ENCODE results near the gene CCDC9B. TPM values are rescaled to one million over a fixed set of nuclear protein-coding genes. Genes with fewer than 3 reads are reported as not detected.

CCDC9B gene
- total and polyA plus RNA-seq, 2 of the 4 experiments (the other 2 are of a cell fraction), result 19.7 to 30.9 TPM

DNA sequence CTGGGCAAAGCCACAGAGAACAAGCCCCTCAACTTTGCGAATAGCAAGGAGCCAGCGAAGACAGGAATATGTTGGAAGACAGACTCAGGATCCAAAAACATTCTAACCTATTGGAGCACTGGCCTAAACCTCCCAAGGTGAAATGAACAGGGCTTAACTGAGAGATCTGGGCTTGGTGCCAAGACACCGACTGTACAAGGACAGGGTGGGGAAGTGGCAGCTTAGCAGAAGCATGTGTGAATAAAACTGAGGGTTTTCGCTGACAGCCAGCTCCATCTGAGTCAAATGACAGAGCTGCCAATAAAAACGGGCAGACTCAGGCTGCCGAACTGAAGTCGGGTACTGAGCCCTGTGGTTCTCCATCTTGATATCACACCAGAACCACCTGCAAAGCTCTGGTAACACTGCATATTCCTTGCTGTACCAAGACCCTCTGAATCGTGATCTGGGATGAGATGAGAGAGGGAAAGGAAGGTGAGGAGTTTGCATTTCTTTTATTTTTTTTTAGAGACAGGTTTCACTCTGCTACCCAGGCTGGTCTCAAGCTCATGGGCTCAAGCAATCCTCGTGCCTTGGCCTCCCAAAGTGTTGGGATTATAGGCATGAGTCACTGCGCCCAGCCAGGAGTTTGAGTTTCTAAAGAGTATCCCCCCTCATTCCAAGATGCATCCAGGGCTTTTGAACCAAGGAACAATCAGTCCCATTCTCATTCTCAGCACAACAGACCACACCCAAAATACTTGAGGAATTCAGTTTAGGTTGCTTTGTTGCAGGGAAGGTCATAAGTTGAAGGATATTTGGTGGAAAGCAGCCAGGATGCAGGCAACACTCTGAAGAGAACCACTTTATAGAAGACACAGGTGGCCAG, 27.0 kb downstream of the CCDC9B start (continued):
- no peak for TF ChIP-seq RCOR1 (IDR thresholded peaks at IDR 0.05; ENCODE audit: insufficient replicate concordance, low read length)

DNA sequence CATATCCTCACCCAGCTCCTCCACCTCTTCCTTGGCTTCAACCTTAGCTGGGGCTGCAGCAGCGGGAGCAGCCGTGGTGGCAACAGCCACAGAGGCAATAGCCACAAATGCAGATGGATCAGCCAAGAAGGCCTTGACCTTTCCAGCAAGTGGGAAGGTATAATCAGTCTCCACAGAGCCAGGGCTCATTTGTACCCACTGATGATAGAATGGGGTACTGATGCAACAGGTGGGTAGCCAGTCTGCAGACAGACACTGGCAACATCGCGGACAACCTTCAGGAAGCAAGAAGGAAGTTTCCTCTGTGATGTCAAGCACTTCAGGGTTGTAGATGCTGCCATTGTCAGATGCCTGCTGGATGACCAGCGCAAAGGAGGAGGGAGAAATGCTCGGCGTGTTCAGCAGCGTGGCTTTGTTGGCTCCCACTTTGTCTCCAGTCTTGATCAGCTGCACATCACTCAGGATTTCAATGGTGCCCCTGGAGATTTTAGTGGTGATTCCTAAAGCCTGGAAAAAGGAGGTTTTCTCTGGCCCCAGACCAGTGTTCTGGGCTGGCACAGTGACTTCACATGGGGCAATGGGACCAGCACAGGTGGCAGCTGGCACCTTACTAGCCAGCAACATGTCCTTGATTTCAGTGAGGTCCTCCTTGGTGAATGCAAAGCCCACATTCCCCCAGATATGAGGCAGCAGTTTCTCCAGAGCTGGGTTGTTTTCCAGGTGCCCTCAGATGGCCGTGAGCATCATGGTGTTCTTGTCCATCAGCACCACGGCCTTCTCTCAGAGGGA, 28.2 kb downstream of the CCDC9B start:
- intact Hi-C loops (cut with micrococcal nuclease), result no loop called here
- H3K79me1 ChIP-seq (ENCODE audit: low read depth in 1 of 2, low read length in 2 of 2), result no peaks in the 10 kb centered on the region
- no peaks in the 10 kb centered on the region for H3K36me3 ChIP-seq (ENCODE audit: control insufficient read depth, insufficient read depth, low read length)
- H3K4ac ChIP-seq (ENCODE audit: low read depth, low read length), result no peak overlapping the region
- no peak overlapping the region for H3K14ac ChIP-seq (replicated peaks; ENCODE audit: low read depth, low read length)
- no peak overlapping the region for H2BK15ac ChIP-seq (ENCODE audit: low read depth, low read length)
- CTCF ChIA-PET, result no interaction called here
- H4K91ac ChIP-seq (ENCODE audit: insufficient read depth, low read depth, low read length), result no peak overlapping the region
- H2BK120ac ChIP-seq (ENCODE audit: low read depth, low read length), result no peak overlapping the region
- ATAC-seq (ENCODE audit: low read depth), result no peak
- dilution Hi-C loops (cut with HindIII; ENCODE audit: low sequenced_read_pairs, unreplicated experiment), result no loop called here
- H2AK5ac ChIP-seq (ENCODE audit: low read depth, low read length), result no peak overlapping the region
- H3K27ac ChIP-seq (ENCODE audit: insufficient read depth, low read length), result no peak overlapping the region
- no peak overlapping the region for H3K23ac ChIP-seq (ENCODE audit: low read depth, low read length)
- no peak overlapping the region for H2AFZ ChIP-seq (replicated peaks; ENCODE audit: low read length, poor library complexity)
- H2BK20ac ChIP-seq (ENCODE audit: low read depth, low read length), result no peak overlapping the region
- no peak overlapping the region for H4K8ac ChIP-seq (ENCODE audit: low read depth in 2 of 2, low read length in 2 of 2)
- BruUV-seq (replicated peaks), result no TSS peak
- no peak overlapping the region for H3K4me2 ChIP-seq (ENCODE audit: low read depth, low read length)
- 53% methylated on average over 3 of the region's 10 CpGs; no CpG with 5 or more reads in 1 of the 2 experiments for WGBS, 2 experiments (ENCODE audit: extremely low coverage in 2 of 2, insufficient read length in 1 of 2)
- no peaks in the 10 kb centered on the region for H4K20me1 ChIP-seq (ENCODE audit: insufficient read depth, low read length)
- no peak overlapping the region for H2AK9ac ChIP-seq (replicated peaks; ENCODE audit: low read depth, low read length, poor library complexity)
- no peak overlapping the region for H3K18ac ChIP-seq (ENCODE audit: low read depth, low read length)
- no peak overlapping the region for H2BK5ac ChIP-seq (ENCODE audit: low read depth, low read length, poor library complexity, severe bottlenecking)
- H3K27me3 ChIP-seq (ENCODE audit: control insufficient read depth, insufficient read depth, low read length), result peaks cover 47% of the 10 kb centered on the region
- no peak overlapping the region for H4K5ac ChIP-seq (ENCODE audit: low read depth, low read length)
- H3K9me1 ChIP-seq (ENCODE audit: insufficient read depth, low read length), result no peaks in the 10 kb centered on the region
- peaks cover 2% of the 10 kb centered on the region; the same call in 1 of the 2 replicates for H3K4me1 ChIP-seq (ENCODE audit: control insufficient read depth, insufficient read depth, low read length)
- POLR2A ChIA-PET (ENCODE audit: unreplicated experiment), result no interaction called here
- no peak overlapping the region for H3K4me3 ChIP-seq (ENCODE audit: insufficient read depth, low read depth, low read length)
- H3K9me3 ChIP-seq (ENCODE audit: control insufficient read depth, insufficient read depth, low read length), result no peaks in the 10 kb centered on the region
- no peak overlapping the region for H3K9ac ChIP-seq (ENCODE audit: low read depth, low read length)
- no peak for DNase-seq
- in situ Hi-C loops (cut with MboI; ENCODE audit: low sequenced_read_pairs), result no loop called here
- H3K56ac ChIP-seq (ENCODE audit: extremely low read depth, insufficient read depth, low read length), result no peak overlapping the region
- TF ChIP-seq, protein P1, sequence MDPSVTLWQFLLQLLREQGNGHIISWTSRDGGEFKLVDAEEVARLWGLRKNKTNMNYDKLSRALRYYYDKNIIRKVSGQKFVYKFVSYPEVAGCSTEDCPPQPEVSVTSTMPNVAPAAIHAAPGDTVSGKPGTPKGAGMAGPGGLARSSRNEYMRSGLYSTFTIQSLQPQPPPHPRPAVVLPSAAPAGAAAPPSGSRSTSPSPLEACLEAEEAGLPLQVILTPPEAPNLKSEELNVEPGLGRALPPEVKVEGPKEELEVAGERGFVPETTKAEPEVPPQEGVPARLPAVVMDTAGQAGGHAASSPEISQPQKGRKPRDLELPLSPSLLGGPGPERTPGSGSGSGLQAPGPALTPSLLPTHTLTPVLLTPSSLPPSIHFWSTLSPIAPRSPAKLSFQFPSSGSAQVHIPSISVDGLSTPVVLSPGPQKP (IDR thresholded peaks at IDR 0.05; ENCODE audit: borderline replicate concordance, low read depth, low read length), result no peak
- TF ChIP-seq, protein P2, sequence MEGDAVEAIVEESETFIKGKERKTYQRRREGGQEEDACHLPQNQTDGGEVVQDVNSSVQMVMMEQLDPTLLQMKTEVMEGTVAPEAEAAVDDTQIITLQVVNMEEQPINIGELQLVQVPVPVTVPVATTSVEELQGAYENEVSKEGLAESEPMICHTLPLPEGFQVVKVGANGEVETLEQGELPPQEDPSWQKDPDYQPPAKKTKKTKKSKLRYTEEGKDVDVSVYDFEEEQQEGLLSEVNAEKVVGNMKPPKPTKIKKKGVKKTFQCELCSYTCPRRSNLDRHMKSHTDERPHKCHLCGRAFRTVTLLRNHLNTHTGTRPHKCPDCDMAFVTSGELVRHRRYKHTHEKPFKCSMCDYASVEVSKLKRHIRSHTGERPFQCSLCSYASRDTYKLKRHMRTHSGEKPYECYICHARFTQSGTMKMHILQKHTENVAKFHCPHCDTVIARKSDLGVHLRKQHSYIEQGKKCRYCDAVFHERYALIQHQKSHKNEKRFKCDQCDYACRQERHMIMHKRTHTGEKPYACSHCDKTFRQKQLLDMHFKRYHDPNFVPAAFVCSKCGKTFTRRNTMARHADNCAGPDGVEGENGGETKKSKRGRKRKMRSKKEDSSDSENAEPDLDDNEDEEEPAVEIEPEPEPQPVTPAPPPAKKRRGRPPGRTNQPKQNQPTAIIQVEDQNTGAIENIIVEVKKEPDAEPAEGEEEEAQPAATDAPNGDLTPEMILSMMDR (conservative IDR thresholded peaks at IDR 0.05; ENCODE audit: low read depth, low read length), result no peak
- TF ChIP-seq FOS (IDR thresholded peaks at IDR 0.05; ENCODE audit: low read depth, low read length), result no peak
- no peak for TF ChIP-seq MAZ (IDR thresholded peaks at IDR 0.05; ENCODE audit: borderline replicate concordance, low read depth, low read length)
- TF ChIP-seq MAFK (IDR thresholded peaks at IDR 0.05; ENCODE audit: low read depth, low read length), result no peak
- no peak for TF ChIP-seq SMC3 (IDR thresholded peaks at IDR 0.05; ENCODE audit: low read depth, low read length)
- no peak for TF ChIP-seq POLR2A (IDR thresholded peaks at IDR 0.05; ENCODE audit: low read depth, low read length)
- TF ChIP-seq RAD21 (IDR thresholded peaks at IDR 0.05; ENCODE audit: low read length), result no peak
- TF ChIP-seq, protein P3, sequence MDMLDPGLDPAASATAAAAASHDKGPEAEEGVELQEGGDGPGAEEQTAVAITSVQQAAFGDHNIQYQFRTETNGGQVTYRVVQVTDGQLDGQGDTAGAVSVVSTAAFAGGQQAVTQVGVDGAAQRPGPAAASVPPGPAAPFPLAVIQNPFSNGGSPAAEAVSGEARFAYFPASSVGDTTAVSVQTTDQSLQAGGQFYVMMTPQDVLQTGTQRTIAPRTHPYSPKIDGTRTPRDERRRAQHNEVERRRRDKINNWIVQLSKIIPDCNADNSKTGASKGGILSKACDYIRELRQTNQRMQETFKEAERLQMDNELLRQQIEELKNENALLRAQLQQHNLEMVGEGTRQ (IDR thresholded peaks at IDR 0.05; ENCODE audit: low read depth, low read length), result no peak
- no peak for TF ChIP-seq CHD1 (IDR thresholded peaks at IDR 0.05; ENCODE audit: low read depth, low read length)

All from IMR-90 (cell line).